ENCODE results near the gene FBXO41. TPM values are rescaled to one million over a fixed set of nuclear protein-coding genes. Genes with fewer than 3 reads are reported as not detected.
A peak's percentile ranks its signal among the peaks of the same experiment; 100 is the strongest.

Gene FBXO41
- total RNA-seq, 1 donor from 2014 or later = 1.6 TPM

- Histone ChIP-seq H3K4me3 (ENCODE audit: low read depth, low read length) (peak within 1 kb of the TSS; percentile 73), H3K27me3 (ENCODE audit: control insufficient read depth, insufficient read depth, low read length) (no peaks in the 10 kb centered on the region), H3K36me3 (ENCODE audit: control insufficient read depth, insufficient read depth, low read length) (peaks cover 3% of the 10 kb centered on the region)
- no peak for TF ChIP-seq CTCF (IDR thresholded peaks at IDR 0.05; ENCODE audit: insufficient read depth, low read length, severe bottlenecking)
- FAIRE-seq (no peak), DNase-seq (ENCODE audit: low read depth) (peak; percentile 56)
These were observed 69.9 kb downstream of the FBXO41 start, which contains the start of gene SMYD5 for GRCh38 chr2:73214120-73215035. Gene SMYD5, plus strand, starts transcription at chr2:73214245. Its CDS starts 22 bp downstream, at chr2:73214267.

- no peak overlapping the region for H3K4me3 ChIP-seq (ENCODE audit: low read depth, low read length)
- DNase-seq (ENCODE audit: low read depth) (peak; percentile 60), FAIRE-seq (no peak)
- TF ChIP-seq CTCF (IDR thresholded peaks at IDR 0.05; ENCODE audit: insufficient read depth, low read length, severe bottlenecking) = peak; percentile 98
- no peaks in the 10 kb centered on the region for H3K36me3 ChIP-seq (ENCODE audit: control insufficient read depth, insufficient read depth, low read length)
- no peaks in the 10 kb centered on the region for H3K27me3 ChIP-seq (ENCODE audit: control insufficient read depth, insufficient read depth, low read length)
These were observed 71.7 kb downstream of the FBXO41 start for GRCh38 chr2:73212448-73213176.

- Histone ChIP-seq H3K4me3 (ENCODE audit: low read depth, low read length) (no peak overlapping the region), H3K36me3 (ENCODE audit: control insufficient read depth, insufficient read depth, low read length) (no peaks in the 10 kb centered on the region), H3K27me3 (ENCODE audit: control insufficient read depth, insufficient read depth, low read length) (no peaks in the 10 kb centered on the region)
- DNase-seq (ENCODE audit: low read depth) (no peak), FAIRE-seq (no peak)
- no peak for TF ChIP-seq CTCF (IDR thresholded peaks at IDR 0.05; ENCODE audit: insufficient read depth, low read length, severe bottlenecking)
These were observed 72.2 kb downstream of the FBXO41 start for GRCh38 chr2:73212098-73212447.

- FAIRE-seq = no peak
- Histone ChIP-seq H3K36me3 (ENCODE audit: control insufficient read depth, insufficient read depth, low read length) (no peaks in the 10 kb centered on the region), H3K4me3 (ENCODE audit: low read depth, low read length) (no peak overlapping the region), H3K27me3 (ENCODE audit: control insufficient read depth, insufficient read depth, low read length) (no peaks in the 10 kb centered on the region)
- no peak for TF ChIP-seq CTCF (IDR thresholded peaks at IDR 0.05; ENCODE audit: insufficient read depth, low read length, severe bottlenecking)
- no peak for DNase-seq (ENCODE audit: low read depth)
These were observed 73.6 kb downstream of the FBXO41 start for GRCh38 chr2:73210696-73211095.

- Histone ChIP-seq H3K27me3 (ENCODE audit: control insufficient read depth, insufficient read depth, low read length) (peaks cover 1% of the 10 kb centered on the region), H3K4me3 (ENCODE audit: low read depth, low read length) (no peak overlapping the region), H3K36me3 (ENCODE audit: control insufficient read depth, insufficient read depth, low read length) (no peaks in the 10 kb centered on the region)
- FAIRE-seq (no peak), DNase-seq (ENCODE audit: low read depth) (no peak)
- TF ChIP-seq CTCF (IDR thresholded peaks at IDR 0.05; ENCODE audit: insufficient read depth, low read length, severe bottlenecking) = no peak
These were observed 74.3 kb downstream of the FBXO41 start for GRCh38 chr2:73210019-73210418.
